Measurements from ENCODE around the gene SLC25A29.

GRCh38 chr14:100323121-100323941 lies 17.1 kb upstream of the SLC25A29 start, which contains the start of gene SLC25A47:
- TF ChIP-seq CTCF (optimal IDR thresholded peaks at IDR 0.05 in 1 of 3, IDR thresholded peaks at IDR 0.05 in 1 of 3, conservative IDR thresholded peaks at IDR 0.05 in 1 of 3; ENCODE audit: extremely low read depth in 1 of 3, insufficient read depth in 2 of 3, low read length in 3 of 3) (no peak), EZH2 (IDR thresholded peaks at IDR 0.05; ENCODE audit: low read length) (no peak)
